Mesenchymal stem cell (in vitro differentiated cells and primary cell): ENCODE results near the gene GATD1.
A peak's percentile ranks its signal among the peaks of the same experiment; 100 is the strongest.

Source experiments
- DNase-seq: peaks from one replicate; pipeline ENCODE4 v3.0.0-alpha.2; 2013
- H2AFZ ChIP-seq: one replicate; pipeline ENCODE4 v1.6.1; 2013; ENCODE audit warnings: low read depth, mild to moderate bottlenecking, control low read depth, inconsistent platforms, low read length, moderate library complexity
- H2AK5ac ChIP-seq: 2 replicates; pipeline ENCODE4 v1.6.1; 2013; ENCODE audit warnings: low read length, moderate library complexity, mild to moderate bottlenecking, inconsistent platforms; ENCODE audit not compliant: severe bottlenecking
- H2BK120ac ChIP-seq: one replicate; pipeline ENCODE4 v1.6.1; 2013; ENCODE audit warnings: low read depth, mild to moderate bottlenecking, inconsistent platforms, low read length, moderate library complexity
- H2BK12ac ChIP-seq, 2 experiments: one replicate each; pipeline ENCODE4 v1.6.1; 2013; ENCODE audit warnings: inconsistent platforms in 2 of 2, low read length in 2 of 2, mild to moderate bottlenecking in 2 of 2, moderate library complexity in 2 of 2, control low read depth in 1 of 2
- H2BK15ac ChIP-seq: one replicate; pipeline ENCODE4 v1.6.1; 2013; ENCODE audit warnings: mild to moderate bottlenecking, low read depth, inconsistent platforms; ENCODE audit not compliant: poor library complexity, severe bottlenecking
- H2BK5ac ChIP-seq: 2 replicates; pipeline ENCODE4 v1.6.1; 2013; ENCODE audit warnings: low read depth, mild to moderate bottlenecking, low read length, control low read depth, inconsistent platforms; ENCODE audit not compliant: poor library complexity, severe bottlenecking
- H3K14ac ChIP-seq, 2 experiments: one replicate each; pipeline ENCODE4 v1.6.1; 2013; ENCODE audit warnings: inconsistent platforms in 2 of 2, low read length in 2 of 2, control low read depth in 1 of 2, mild to moderate bottlenecking in 1 of 2, moderate library complexity in 1 of 2
- H3K18ac ChIP-seq, 2 experiments: one replicate each; pipeline ENCODE4 v1.6.1; 2013; ENCODE audit warnings: inconsistent platforms in 2 of 2, low read length in 2 of 2, control low read depth in 1 of 2, low read depth in 1 of 2, mild to moderate bottlenecking in 1 of 2
- H3K23ac ChIP-seq, 2 experiments: one replicate each; pipeline ENCODE4 v1.6.1; 2013; ENCODE audit warnings: inconsistent platforms in 2 of 2, low read length in 2 of 2, mild to moderate bottlenecking in 2 of 2, moderate library complexity in 2 of 2, control low read depth in 1 of 2
- H3K27ac ChIP-seq: 2 replicates; pipeline ENCODE4 v1.5.1; 2013; ENCODE audit warnings: mild to moderate bottlenecking, moderate library complexity, low read length, control low read depth, inconsistent platforms; ENCODE audit not compliant: poor library complexity, severe bottlenecking
- H3K27me3 ChIP-seq, 2 experiments: 2 replicates each; pipeline versions ENCODE4 v1.6.1 to v1.7.0; 2013; ENCODE audit warnings: low read length in 2 of 2, mild to moderate bottlenecking in 2 of 2, moderate library complexity in 2 of 2, control low read depth in 1 of 2, inconsistent platforms in 1 of 2; ENCODE audit not compliant: control insufficient read depth in 1 of 2, insufficient read depth in 1 of 2
- H3K36me3 ChIP-seq, 2 experiments: 2 replicates each; pipeline versions ENCODE4 v1.6.1 to v1.7.0; 2013; ENCODE audit warnings: low read length in 2 of 2, control low read depth in 1 of 2, inconsistent platforms in 1 of 2, low read depth in 1 of 2, mild to moderate bottlenecking in 1 of 2; ENCODE audit not compliant: insufficient read depth in 2 of 2, control insufficient read depth in 1 of 2
- H3K4ac ChIP-seq, 2 experiments: one replicate each; pipeline ENCODE4 v1.6.1; 2013; ENCODE audit warnings: inconsistent platforms in 2 of 2, low read length in 2 of 2, mild to moderate bottlenecking in 2 of 2, moderate library complexity in 2 of 2, control low read depth in 1 of 2, low read depth in 1 of 2
- H3K4me1 ChIP-seq: 2 replicates; pipeline ENCODE4 v1.6.1; 2013; ENCODE audit warnings: low read depth, low read length, control low read depth; ENCODE audit not compliant: control insufficient read depth, insufficient read depth
- H3K4me2 ChIP-seq: 2 replicates; pipeline ENCODE4 v1.6.1; 2013; ENCODE audit warnings: low read length, mild to moderate bottlenecking, inconsistent platforms; ENCODE audit not compliant: poor library complexity, severe bottlenecking
- H3K4me3 ChIP-seq, 2 experiments: 2 replicates each; pipeline versions ENCODE4 v1.5.1 to v1.7.0; 2013; ENCODE audit warnings: low read length in 2 of 2, mild to moderate bottlenecking in 2 of 2, control low read depth in 1 of 2, low read depth in 1 of 2; ENCODE audit not compliant: insufficient read depth in 1 of 2
- H3K79me1 ChIP-seq: replicated peaks from 2 replicates; pipeline ENCODE4 v1.6.1; 2013; ENCODE audit warnings: mild to moderate bottlenecking, control low read depth, low read length, inconsistent platforms; ENCODE audit not compliant: poor library complexity, severe bottlenecking
- H3K9ac ChIP-seq: 2 replicates; pipeline ENCODE4 v1.7.0; 2013; ENCODE audit warnings: mild to moderate bottlenecking, low read length, moderate library complexity
- H3K9me3 ChIP-seq: 2 replicates; pipeline ENCODE4 v1.7.0; 2013; ENCODE audit warnings: mild to moderate bottlenecking, low read length; ENCODE audit not compliant: control insufficient read depth
- H4K8ac ChIP-seq: one replicate; pipeline ENCODE4 v1.6.1; 2013; ENCODE audit warnings: inconsistent platforms, mild to moderate bottlenecking, low read length, moderate library complexity
- H4K91ac ChIP-seq: one replicate; pipeline ENCODE4 v1.6.1; 2013; ENCODE audit warnings: mild to moderate bottlenecking, low read length, inconsistent platforms
- WGBS: methylation state at CpG from one replicate; pipeline ENCODE4 v1.1.7; 2013; ENCODE audit warnings: mixed read lengths; 5-methylcytosine and 5-hydroxymethylcytosine counted together

GATD1 gene

DNA sequence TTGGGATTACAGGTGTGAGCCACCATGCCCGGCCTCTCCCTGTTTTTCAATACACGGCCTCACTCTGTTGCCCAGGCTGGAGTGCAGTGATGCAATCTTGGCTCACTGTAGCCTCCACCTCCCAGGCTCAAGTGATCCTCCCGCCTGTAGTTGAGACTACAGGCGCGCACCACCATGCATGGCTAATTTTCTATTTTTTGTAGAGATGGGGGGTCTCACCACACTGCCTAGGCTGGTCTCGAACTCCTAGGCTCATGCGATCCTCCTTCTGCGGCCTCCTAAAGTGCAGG is 11.5 kb downstream of the GATD1 start:
- no peak overlapping the region for H3K4me3 ChIP-seq
- no peak overlapping the region for H2AFZ ChIP-seq
- no peak overlapping the region for H3K4ac ChIP-seq
- no peak overlapping the region for H2AK5ac ChIP-seq
- H3K79me1 ChIP-seq, result peaks cover 24% of the 10 kb centered on the region
- H3K18ac ChIP-seq, result no peak overlapping the region
- H3K23ac ChIP-seq, result no peak overlapping the region
- H2BK120ac ChIP-seq, result no peak overlapping the region
- H2BK12ac ChIP-seq, result no peak overlapping the region
- no peak overlapping the region for H2BK5ac ChIP-seq
- WGBS, result 98% methylated on average over 8 of the region's 8 CpGs
- H3K27me3 ChIP-seq, result no peaks in the 10 kb centered on the region
- H2BK15ac ChIP-seq, result no peak overlapping the region
- DNase-seq, result no peak
- no peak overlapping the region for H4K8ac ChIP-seq
- no peak overlapping the region for H4K91ac ChIP-seq
- peaks cover 33% of the 10 kb centered on the region for H3K4me1 ChIP-seq
- H3K36me3 ChIP-seq, result peaks cover 75 to 76% of the 10 kb centered on the region in 2 experiments
- H3K27ac ChIP-seq, result peak overlapping the region; percentile 36
- H3K9ac ChIP-seq, result no peak overlapping the region
- H3K9me3 ChIP-seq, result no peaks in the 10 kb centered on the region
- no peak overlapping the region for H3K4me2 ChIP-seq
- no peak overlapping the region for H3K14ac ChIP-seq

DNA sequence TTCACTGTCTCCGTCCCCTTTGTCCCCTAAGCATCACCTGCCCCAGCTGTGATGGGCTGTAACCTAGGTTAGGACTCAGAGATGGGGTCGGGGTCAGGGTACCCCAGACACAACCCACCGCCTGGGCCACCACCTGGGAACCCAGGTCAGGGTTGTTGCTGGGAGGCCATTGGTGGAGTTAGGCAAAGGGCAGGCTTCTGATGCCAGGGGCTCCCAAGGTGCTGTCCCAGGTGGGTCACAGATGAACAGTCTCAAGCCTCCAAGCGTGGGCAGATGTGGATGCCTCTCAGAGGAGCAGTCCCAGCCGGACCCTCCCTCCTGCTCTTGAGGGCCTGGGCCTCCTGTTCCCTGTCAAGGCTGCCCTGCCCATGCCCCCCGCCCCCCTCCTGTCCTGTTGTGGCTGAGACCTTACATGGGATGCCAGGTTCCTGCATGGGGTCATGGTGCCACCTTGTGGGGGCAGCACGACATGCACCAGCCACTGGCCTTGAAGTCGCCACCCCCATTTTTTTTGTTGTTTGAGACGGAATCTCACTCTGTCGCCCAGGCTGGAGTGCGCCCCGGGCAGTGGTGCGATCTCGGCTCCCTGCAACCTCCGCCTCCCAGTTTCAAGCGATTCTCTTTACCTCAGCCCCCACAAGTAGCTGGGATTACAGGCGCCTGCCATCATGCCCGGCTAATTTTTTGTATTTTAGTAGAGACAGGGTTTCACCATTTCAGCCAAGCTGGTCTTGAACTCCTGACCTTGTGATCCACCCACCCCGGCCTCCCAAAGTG is 12.1 kb downstream of the GATD1 start:
- no peak overlapping the region for H3K9ac ChIP-seq
- H3K9me3 ChIP-seq, result no peaks in the 10 kb centered on the region
- no peak overlapping the region for H2AFZ ChIP-seq
- H2BK12ac ChIP-seq, result no peak overlapping the region
- no peak overlapping the region for H3K14ac ChIP-seq
- H4K91ac ChIP-seq, result no peak overlapping the region
- H3K4me3 ChIP-seq, result no peak overlapping the region
- no peak overlapping the region for H2BK120ac ChIP-seq
- H3K27ac ChIP-seq, result peak overlapping the region; percentile 6
- no peak overlapping the region for H2BK15ac ChIP-seq
- 88% methylated on average over 18 of the region's 19 CpGs for WGBS
- H3K27me3 ChIP-seq, result no peaks in the 10 kb centered on the region
- peak; percentile 50 for DNase-seq
- peaks cover 33% of the 10 kb centered on the region for H3K4me1 ChIP-seq
- no peak overlapping the region for H4K8ac ChIP-seq
- H3K4ac ChIP-seq, result no peak overlapping the region
- no peak overlapping the region for H2BK5ac ChIP-seq
- no peak overlapping the region for H3K23ac ChIP-seq
- H3K79me1 ChIP-seq, result peaks cover 20% of the 10 kb centered on the region
- H3K36me3 ChIP-seq, result peaks cover 73 to 75% of the 10 kb centered on the region in 2 experiments
- no peak overlapping the region for H2AK5ac ChIP-seq
- no peak overlapping the region for H3K4me2 ChIP-seq
- no peak overlapping the region for H3K18ac ChIP-seq

DNA sequence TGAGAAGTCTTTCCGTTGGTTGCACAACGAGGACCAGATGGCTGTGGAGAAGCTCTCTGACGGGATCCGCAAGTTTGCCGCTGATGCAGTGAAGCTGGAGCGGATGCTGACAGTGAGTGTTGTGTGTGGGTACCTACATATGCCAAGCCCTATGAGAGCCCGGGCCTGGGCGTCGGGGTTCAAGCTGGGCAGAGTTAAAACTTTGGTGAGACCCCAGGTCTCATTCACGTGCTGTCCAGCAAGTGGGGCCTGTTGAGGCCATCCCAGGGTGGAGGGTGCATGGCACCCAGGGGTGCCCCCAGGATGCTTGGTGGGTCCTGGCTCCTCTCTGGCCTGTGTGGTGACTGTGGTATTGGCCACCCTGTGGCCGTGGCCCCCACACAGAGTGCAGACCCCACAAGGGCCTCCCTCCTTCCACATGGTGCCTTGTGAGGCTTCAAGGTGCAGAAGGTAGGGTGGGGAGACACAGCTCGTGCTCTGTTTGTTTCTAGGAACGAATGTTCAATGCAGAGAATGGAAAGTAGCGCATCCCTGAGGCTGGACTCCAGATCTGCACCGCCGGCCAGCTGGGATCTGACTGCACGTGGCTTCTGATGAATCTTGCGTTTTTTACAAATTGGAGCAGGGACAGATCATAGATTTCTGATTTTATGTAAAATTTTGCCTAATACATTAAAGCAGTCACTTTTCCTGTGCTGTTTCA is 12.8 kb downstream of the GATD1 start:
- no peaks in the 10 kb centered on the region for H3K9me3 ChIP-seq
- H3K4me1 ChIP-seq, result peaks cover 33% of the 10 kb centered on the region
- H2BK12ac ChIP-seq, result no peak overlapping the region
- no peak overlapping the region for H3K27ac ChIP-seq
- no peak overlapping the region for H2AFZ ChIP-seq
- no peak overlapping the region for H3K4me2 ChIP-seq
- H3K18ac ChIP-seq, result no peak overlapping the region
- H3K79me1 ChIP-seq, result peaks cover 18% of the 10 kb centered on the region
- no peak overlapping the region for H2BK15ac ChIP-seq
- H2BK5ac ChIP-seq, result no peak overlapping the region
- DNase-seq, result no peak
- H3K4ac ChIP-seq, result no peak overlapping the region
- H4K91ac ChIP-seq, result no peak overlapping the region
- H3K36me3 ChIP-seq, result peaks cover 73 to 75% of the 10 kb centered on the region in 2 experiments
- no peak overlapping the region for H3K23ac ChIP-seq
- 96% methylated on average over 17 of the region's 18 CpGs for WGBS
- no peaks in the 10 kb centered on the region for H3K27me3 ChIP-seq
- H3K9ac ChIP-seq, result no peak overlapping the region
- no peak overlapping the region for H3K4me3 ChIP-seq
- no peak overlapping the region for H4K8ac ChIP-seq
- H2BK120ac ChIP-seq, result no peak overlapping the region
- H2AK5ac ChIP-seq, result no peak overlapping the region
- no peak overlapping the region for H3K14ac ChIP-seq

DNA sequence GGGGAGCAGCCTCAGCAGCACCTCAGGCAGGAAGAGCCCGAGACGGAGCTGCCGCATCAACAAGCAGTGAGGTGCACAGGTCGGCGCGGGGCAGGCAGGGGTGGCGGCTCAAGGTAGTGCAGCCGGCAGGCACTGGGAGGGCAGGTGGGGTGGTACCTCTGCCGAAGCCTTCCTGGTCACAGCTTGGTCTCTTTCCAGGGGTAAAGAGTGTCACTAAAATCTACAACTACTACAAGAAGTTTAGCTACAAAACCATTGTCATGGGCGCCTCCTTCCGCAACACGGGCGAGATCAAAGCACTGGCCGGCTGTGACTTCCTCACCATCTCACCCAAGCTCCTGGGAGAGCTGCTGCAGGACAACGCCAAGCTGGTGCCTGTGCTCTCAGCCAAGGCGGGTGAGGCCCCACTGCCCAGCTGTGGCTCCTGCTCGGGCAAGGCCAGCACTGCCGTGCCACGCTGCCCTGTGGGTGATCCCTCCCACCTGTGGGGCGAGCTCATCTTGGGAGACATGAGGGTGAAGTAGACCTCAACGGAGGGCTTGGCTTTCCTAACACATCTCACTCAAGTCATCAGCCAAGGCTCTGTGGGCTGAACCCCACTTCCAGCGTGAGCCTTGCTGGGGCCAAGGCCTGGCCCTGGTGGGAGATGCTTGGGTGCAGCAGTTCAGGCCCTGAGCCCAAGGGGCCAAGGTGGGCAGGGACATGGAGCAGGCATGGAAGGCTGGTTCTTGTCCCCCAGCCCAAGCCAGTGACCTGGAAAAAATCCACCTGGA is 13.6 kb downstream of the GATD1 start:
- Histone ChIP-seq H4K91ac (no peak overlapping the region), H2BK120ac (no peak overlapping the region)
- whole genome bisulfite sequencing, result 93% methylated on average over 22 of the region's 22 CpGs

More for the DNA sequence above, 13.6 kb downstream of the GATD1 start:
- H3K9ac ChIP-seq, result no peak overlapping the region
- peaks cover 33% of the 10 kb centered on the region for H3K4me1 ChIP-seq
- H3K4me3 ChIP-seq, result no peak overlapping the region
- H3K9me3 ChIP-seq, result no peaks in the 10 kb centered on the region
- H3K79me1 ChIP-seq, result peaks cover 18% of the 10 kb centered on the region
- no peak overlapping the region for H2BK15ac ChIP-seq
- no peak overlapping the region for H2BK5ac ChIP-seq
- H3K23ac ChIP-seq, result no peak overlapping the region
- no peaks in the 10 kb centered on the region for H3K27me3 ChIP-seq
- peaks cover 75 to 78% of the 10 kb centered on the region in 2 experiments for H3K36me3 ChIP-seq
- H3K18ac ChIP-seq, result no peak overlapping the region
- no peak overlapping the region for H3K27ac ChIP-seq
- peak overlapping the region; percentile 51 for H4K8ac ChIP-seq
- no peak overlapping the region for H3K4ac ChIP-seq
- no peak overlapping the region for H3K14ac ChIP-seq
- DNase-seq, result no peak
- H2AFZ ChIP-seq, result no peak overlapping the region
- H2BK12ac ChIP-seq, result no peak overlapping the region
- H3K4me2 ChIP-seq, result no peak overlapping the region
- H2AK5ac ChIP-seq, result no peak overlapping the region
